Measurements from ENCODE around the gene ZNF541. TPM values are rescaled to one million over a fixed set of nuclear protein-coding genes. Genes with fewer than 3 reads are reported as not detected.

The ZNF541 gene
- total and polyA plus RNA-seq, 12 donors = 0.18 to 14.5 (median 4.9) TPM

GRCh38 chr19:47603706-47604565 lies 31.0 kb upstream of the ZNF541 start:
- Histone ChIP-seq H3K36me3 (replicated peaks in 1 of 2) (no peaks in the 10 kb centered on the region), H3K9me3 (replicated peaks in 1 of 3) (no peaks in the 10 kb centered on the region), H3K4me1 (replicated peaks in 1 of 2) (peaks cover 11 to 20% of the 10 kb centered on the region in 2 donors), H3K27me3 (no peaks in the 10 kb centered on the region), H3K4me3 (no peak overlapping the region), H3K27ac (no peak overlapping the region)
- intact Hi-C loops (cut with DNase I) = loop anchor here in 1 of 2 donors (2.0 to 10.0 kb wide), 2 partner anchors 57 to 91 kb away; no protein-coding TSS in a partner anchor
- WGBS, 4 donors = 59 to 73% (median 63%) methylated on average over 8 to 13 of the region's 13 CpGs
- DNase-seq = no peak
- no peak for TF ChIP-seq POLR2A (IDR thresholded peaks at IDR 0.05)
- no peak for TF ChIP-seq CTCF (IDR thresholded peaks at IDR 0.05)

GRCh38 chr19:47601180-47601904 lies 28.4 kb upstream of the ZNF541 start:
- H3K36me3 ChIP-seq (replicated peaks in 1 of 2) = no peaks in the 10 kb centered on the region
- no peaks in the 10 kb centered on the region for H3K9me3 ChIP-seq (replicated peaks in 1 of 3)
- intact Hi-C loops (cut with DNase I) = loop anchor here in 1 of 2 donors (10.0 kb wide), 1 partner anchor 93 kb away; no protein-coding TSS in a partner anchor
- H3K27me3 ChIP-seq = no peaks in the 10 kb centered on the region
- H3K4me3 ChIP-seq = peak overlapping the region in 2 of 4 donors; percentile 26 to 59
- peaks cover 10 to 17% of the 10 kb centered on the region in 2 donors for H3K4me1 ChIP-seq (replicated peaks in 1 of 2)
- peak overlapping the region in 3 of 5 donors; percentile 55 to 90 (median 88) for H3K27ac ChIP-seq
- 65 to 72% (median 67%) methylated on average over 17 of the region's 17 CpGs for WGBS, 4 donors
- DNase-seq = no peak
- no peak for TF ChIP-seq CTCF (IDR thresholded peaks at IDR 0.05)
- TF ChIP-seq POLR2A (IDR thresholded peaks at IDR 0.05) = no peak

- Histone ChIP-seq H3K27ac (peak overlapping the region in 4 of 5 donors; percentile 51 to 90 (median 72)), H3K27me3 (no peaks in the 10 kb centered on the region), H3K4me1 (replicated peaks in 1 of 2) (peaks cover 10 to 17% of the 10 kb centered on the region in 2 donors), H3K4me3 (peak overlapping the region in 2 of 4 donors; percentile 26 to 59), H3K9me3 (replicated peaks in 1 of 3) (no peaks in the 10 kb centered on the region), H3K36me3 (replicated peaks in 1 of 2) (no peaks in the 10 kb centered on the region)
- WGBS, 4 donors = 3 to 18% (median 4%) methylated on average over 16 to 77 of the region's 77 CpGs
- peak; percentile 87 to 98 for TF ChIP-seq POLR2A (IDR thresholded peaks at IDR 0.05)
- TF ChIP-seq CTCF (IDR thresholded peaks at IDR 0.05) = no peak
- intact Hi-C loops (cut with DNase I) = loop anchor here in 1 of 2 donors (10.0 kb wide), 1 partner anchor 94 kb away; no protein-coding TSS in a partner anchor
- peak; percentile 99 to 100 (median 100) for DNase-seq
Measured at GRCh38 chr19:47600246-47601179, 27.6 kb upstream of the ZNF541 start.
